SK-N-MC (cell line): ENCODE measurements around the gene DNAJC30.

ENCODE experiments used
- EZH2 ChIP-seq: fragments of 200-600 bp; sonication (generic); IDR thresholded peaks from one replicate; pipeline ENCODE4 v1.6.1; 2017; ENCODE audit warnings: antibody characterized with exemption
- FOXP2 ChIP-seq: optimal IDR thresholded peaks from 2 replicates; pipeline ENCODE3; 2011; ENCODE audit warnings: mild to moderate bottlenecking, moderate library complexity; ENCODE audit not compliant: insufficient read depth; ENCODE audit errors: extremely low read length, control extremely low read depth
- POLR2AphosphoS5 ChIP-seq: IDR thresholded peaks from 2 replicates; pipeline ENCODE4 v1.6.1; 2012; ENCODE audit warnings: mild to moderate bottlenecking, low read depth, low read length, borderline replicate concordance

DNA sequence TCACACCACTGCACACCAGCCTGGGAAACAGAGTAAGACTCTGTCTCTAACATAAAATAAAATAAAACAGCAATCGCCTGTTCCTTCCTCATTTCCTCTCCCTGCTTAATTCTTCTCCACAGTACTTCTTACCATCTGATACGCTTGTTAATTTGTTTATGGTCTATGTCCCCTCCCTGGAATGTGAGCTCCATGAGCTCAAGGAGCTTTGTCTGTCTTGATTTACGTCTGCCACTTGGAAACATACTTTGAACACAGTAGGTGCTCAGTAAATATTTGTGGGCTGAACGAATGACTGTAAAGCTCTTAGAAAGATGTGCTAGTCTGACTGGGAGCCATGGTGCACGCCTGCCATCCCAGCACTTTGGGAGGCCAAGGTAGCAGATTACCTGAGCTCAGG lies 45.3 kb upstream of the DNAJC30 start:
- TF ChIP-seq EZH2: no peak
- no peak for TF ChIP-seq POLR2AphosphoS5
- no peak for TF ChIP-seq FOXP2
